Measurements from ENCODE around the gene DBF4B.
"Not testable (repeated sequence)": the region's sequence is repeated elsewhere in the genome, so short reads cannot be mapped to it uniquely, and the experiment has no call there.

The DBF4B gene

GRCh38 chr17:44734272-44734671 lies 25.8 kb downstream of the DBF4B start:
- no peak for DNase-seq

GRCh38 chr17:44736551-44737240 lies 28.2 kb downstream of the DBF4B start:
- no peak for DNase-seq

GRCh38 chr17:44738214-44738906 lies 29.9 kb downstream of the DBF4B start:
- no peak for DNase-seq

GRCh38 chr17:44741316-44741715 lies 32.9 kb downstream of the DBF4B start:
- DNase-seq = no peak

- DNase-seq = no peak
Measured at GRCh38 chr17:44745301-44745700, 36.8 kb downstream of the DBF4B start.

GRCh38 chr17:44745738-44746137 lies 37.3 kb downstream of the DBF4B start:
- not testable (repeated sequence) for DNase-seq

GRCh38 chr17:44747566-44747965 lies 39.1 kb downstream of the DBF4B start:
- DNase-seq = no peak

- DNase-seq = no peak
Measured at GRCh38 chr17:44749076-44749979, 40.9 kb downstream of the DBF4B start.

GRCh38 chr17:44749980-44750318 lies 41.5 kb downstream of the DBF4B start:
- no peak for DNase-seq

GRCh38 chr17:44751331-44751730 lies 42.9 kb downstream of the DBF4B start:
- no peak for DNase-seq

- DNase-seq = no peak
Measured at GRCh38 chr17:44751806-44752205, 43.3 kb downstream of the DBF4B start.

GRCh38 chr17:44752953-44753861 lies 44.7 kb downstream of the DBF4B start:
- no peak for DNase-seq

GRCh38 chr17:44754276-44754675 lies 45.8 kb downstream of the DBF4B start:
- no peak for DNase-seq

GRCh38 chr17:44755180-44755579 lies 46.7 kb downstream of the DBF4B start:
- DNase-seq = not testable (repeated sequence)

GRCh38 chr17:44757045-44757917 lies 48.8 kb downstream of the DBF4B start:
- no peak for DNase-seq

- no peak for DNase-seq
Measured at GRCh38 chr17:44757918-44758413, 49.5 kb downstream of the DBF4B start.

GRCh38 chr17:44758414-44759085 lies 50.1 kb downstream of the DBF4B start, which contains the start of gene ADAM11:
Gene ADAM11, plus strand, starts transcription at chr17:44758988. Its CDS starts 212 bp downstream, at chr17:44759200.
- peak in 1 of 2 experiments; percentile 14 for DNase-seq

- DNase-seq = peak in 1 of 2 experiments; percentile 29
Measured at GRCh38 chr17:44759086-44759915, 50.8 kb downstream of the DBF4B start.

GRCh38 chr17:44759916-44760243 lies 51.4 kb downstream of the DBF4B start:
- DNase-seq = no peak

All from NCI-H2081 (cell line).